NT2/D1 (cell line): ENCODE data around the gene PITPNM3.
A peak's percentile ranks its signal among the peaks of the same experiment; 100 is the strongest.
"Not testable (repeated sequence)": the region's sequence is repeated elsewhere in the genome, so short reads cannot be mapped to it uniquely, and the experiment has no call there.

Experiments
- DNase-seq: peaks from one replicate; pipeline ENCODE4 v3.0.0-alpha.2; 2011; ENCODE audit warnings: low read depth, low spot score
- H3K27me3 ChIP-seq: 2 replicates; pipeline ENCODE4 v1.6.0; 2011; ENCODE audit warnings: mild to moderate bottlenecking; ENCODE audit not compliant: insufficient read length, insufficient read depth
- H3K36me3 ChIP-seq: 2 replicates; pipeline ENCODE4 v1.6.1; 2011; ENCODE audit warnings: mild to moderate bottlenecking, low read length, mixed read lengths; ENCODE audit not compliant: insufficient read depth, insufficient read length
- H3K4me1 ChIP-seq: 2 replicates; pipeline ENCODE4 v1.5.1; 2011; ENCODE audit not compliant: insufficient read depth, insufficient read length
- H3K4me3 ChIP-seq: 2 replicates; pipeline ENCODE4 v1.5.1; 2011; ENCODE audit warnings: low read depth; ENCODE audit not compliant: insufficient read length
- H3K9ac ChIP-seq: 2 replicates; pipeline ENCODE4 v1.6.0; 2011; ENCODE audit warnings: low read depth; ENCODE audit not compliant: insufficient read length
- H3K9me3 ChIP-seq: 2 replicates; pipeline ENCODE4 v1.5.1; 2011; ENCODE audit warnings: mild to moderate bottlenecking, low read length; ENCODE audit not compliant: insufficient read depth
- SUZ12 ChIP-seq: IDR thresholded peaks from 2 replicates; pipeline ENCODE4 v1.6.1; 2011; ENCODE audit not compliant: insufficient read length, insufficient read depth; ENCODE audit errors: extremely low read depth
- YY1 ChIP-seq: IDR thresholded peaks from 2 replicates; pipeline ENCODE4 v1.6.1; 2011; ENCODE audit not compliant: insufficient read length, insufficient read depth
- ZNF274 ChIP-seq: IDR thresholded peaks from 2 replicates; pipeline ENCODE4 v1.6.1; 2011; ENCODE audit warnings: mild to moderate bottlenecking, low read depth, low read length

The PITPNM3 gene

GRCh38 chr17:6574687-6575595, 18.6 kb upstream of the PITPNM3 start:
- TF ChIP-seq ZNF274 (no peak), YY1 (no peak), SUZ12 (no peak)
- Histone ChIP-seq H3K4me3 (no peak overlapping the region), H3K9ac (peak overlapping the region; percentile 32), H3K9me3 (no peaks in the 10 kb centered on the region), H3K27me3 (no peaks in the 10 kb centered on the region), H3K4me1 (peaks cover 6% of the 10 kb centered on the region), H3K36me3 (peaks cover 26% of the 10 kb centered on the region)
- DNase-seq: no peak

DNA sequence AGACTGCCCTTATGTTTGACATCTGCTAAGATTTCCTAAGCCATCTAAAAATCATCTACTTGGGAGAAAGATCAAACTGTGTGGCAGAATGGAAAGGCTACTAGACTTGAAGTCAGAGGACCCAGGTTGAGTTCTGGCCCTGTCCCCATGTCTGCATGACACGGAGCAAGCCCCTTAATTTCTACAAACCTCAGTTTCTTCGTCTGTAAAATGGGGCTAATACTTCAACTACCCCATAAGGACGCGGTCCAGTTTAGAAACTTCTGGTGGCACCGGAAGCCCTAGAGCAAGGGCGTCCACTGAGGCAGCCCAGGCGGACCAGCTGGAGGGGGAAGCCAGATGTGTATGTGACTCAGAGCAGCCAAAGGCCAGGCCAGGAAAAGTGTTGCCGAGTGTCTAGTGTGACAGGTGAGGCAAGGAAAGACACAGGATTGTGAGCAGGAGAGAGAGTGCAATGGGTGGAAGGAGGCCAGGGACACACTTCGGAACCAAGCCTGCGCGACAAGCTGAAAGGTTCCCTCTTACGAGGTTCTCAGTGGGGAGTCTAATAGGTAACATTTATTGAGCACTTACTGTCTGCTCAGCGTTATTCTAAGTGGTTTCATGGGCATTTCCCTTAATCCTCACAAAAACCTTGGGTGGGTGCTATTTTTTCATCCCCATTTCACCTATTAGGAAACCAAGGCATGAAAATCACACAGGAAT, 17.8 kb upstream of the PITPNM3 start:
- H3K27me3 ChIP-seq: no peaks in the 10 kb centered on the region
- no peak overlapping the region for H3K9ac ChIP-seq
- DNase-seq: no peak
- TF ChIP-seq SUZ12 (no peak), YY1 (no peak), ZNF274 (no peak)
- peaks cover 8% of the 10 kb centered on the region for H3K4me1 ChIP-seq
- H3K4me3 ChIP-seq: no peak overlapping the region
- H3K9me3 ChIP-seq: no peaks in the 10 kb centered on the region
- peaks cover 22% of the 10 kb centered on the region for H3K36me3 ChIP-seq

GRCh38 chr17:6573495-6573894, 17.1 kb upstream of the PITPNM3 start:
- not testable (repeated sequence) for H3K4me3 ChIP-seq, DNase-seq, H3K4me1 ChIP-seq, H3K27me3 ChIP-seq, H3K9ac ChIP-seq, H3K9me3 ChIP-seq
- H3K36me3 ChIP-seq: peaks cover 16% of the 10 kb centered on the region

- H3K4me3 ChIP-seq: no peak overlapping the region
- peaks cover 14% of the 10 kb centered on the region for H3K36me3 ChIP-seq
- no peak for DNase-seq
- no peaks in the 10 kb centered on the region for H3K9me3 ChIP-seq
- no peak overlapping the region for H3K9ac ChIP-seq
- no peaks in the 10 kb centered on the region for H3K27me3 ChIP-seq
- H3K4me1 ChIP-seq: peaks cover 8% of the 10 kb centered on the region
- TF ChIP-seq SUZ12: no peak
- no peak for TF ChIP-seq YY1
- no peak for TF ChIP-seq ZNF274
Observed at GRCh38 chr17:6572972-6573370, 16.6 kb upstream of the PITPNM3 start.

GRCh38 chr17:6571452-6571781, 15.1 kb upstream of the PITPNM3 start:
- Histone ChIP-seq H3K9me3 (no peaks in the 10 kb centered on the region), H3K4me1 (peaks cover 8% of the 10 kb centered on the region), H3K27me3 (no peaks in the 10 kb centered on the region), H3K9ac (no peak overlapping the region), H3K4me3 (no peak overlapping the region), H3K36me3 (peaks cover 4% of the 10 kb centered on the region)
- TF ChIP-seq YY1: no peak
- TF ChIP-seq SUZ12: no peak
- TF ChIP-seq ZNF274: no peak
- no peak for DNase-seq

DNA sequence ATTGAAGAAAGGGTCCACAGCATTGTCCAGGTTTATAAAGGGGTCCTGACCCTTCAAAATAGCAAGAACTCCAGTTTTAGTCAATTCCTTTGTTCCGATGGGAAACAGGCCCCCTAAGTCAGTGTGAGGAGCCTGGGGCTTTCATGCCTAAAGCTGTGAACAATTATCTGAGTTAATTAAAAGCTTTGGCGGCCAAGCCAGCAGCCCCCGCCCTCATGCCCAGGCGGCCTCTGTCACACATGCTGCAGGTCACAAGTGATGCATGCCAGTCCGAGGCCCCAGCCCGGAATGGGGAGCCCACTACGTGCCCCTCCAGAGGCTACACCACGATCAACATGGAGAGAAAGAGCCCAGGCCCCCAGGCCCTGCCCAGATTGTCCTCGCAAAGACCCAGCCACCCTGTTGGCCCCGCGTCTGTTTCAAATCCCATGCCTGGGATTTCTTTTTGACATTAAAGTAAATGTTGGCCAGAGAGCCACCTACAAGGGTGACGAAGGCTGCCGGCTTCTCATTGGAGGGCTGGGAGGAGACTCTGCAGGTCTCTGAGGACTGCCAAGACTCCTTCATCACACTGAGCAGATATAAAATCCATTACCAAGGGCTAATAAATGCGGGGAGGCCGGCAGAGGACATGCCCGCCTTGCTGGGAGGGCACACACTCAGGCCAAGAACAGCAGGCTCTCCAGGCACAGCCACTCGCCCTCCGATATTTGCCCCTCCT, 14.5 kb upstream of the PITPNM3 start:
- Histone ChIP-seq H3K36me3 (peaks cover 4% of the 10 kb centered on the region), H3K9me3 (no peaks in the 10 kb centered on the region), H3K27me3 (no peaks in the 10 kb centered on the region), H3K9ac (no peak overlapping the region), H3K4me3 (no peak overlapping the region), H3K4me1 (peaks cover 6% of the 10 kb centered on the region)
- no peak for DNase-seq
- TF ChIP-seq YY1 (no peak), SUZ12 (no peak), ZNF274 (no peak)
